AG09319 (cell line): ENCODE results near the gene NPAT.

Source experiments
- DNase-seq: peaks from one replicate; pipeline ENCODE4 v3.0.0-alpha.2; 2010; ENCODE audit warnings: low read depth; ENCODE audit errors: extremely low read depth
- CTCF ChIP-seq: IDR thresholded peaks from 2 replicates; pipeline ENCODE4 v1.5.1; 2011; ENCODE audit warnings: low read depth, mild to moderate bottlenecking, inconsistent platforms, low read length, moderate library complexity

NPAT gene

GRCh38 chr11:108222574-108223347, at the start of gene NPAT, which contains the start of gene ATM:
Gene NPAT, minus strand, starts transcription at chr11:108222638. Its CDS starts 102 bp downstream, at chr11:108222536.
Gene ATM, plus strand, starts transcription at chr11:108223067. Its CDS starts 4,558 bp downstream, at chr11:108227625.
- peak; percentile 90 for TF ChIP-seq CTCF
- DNase-seq, result peak; percentile 98

DNA sequence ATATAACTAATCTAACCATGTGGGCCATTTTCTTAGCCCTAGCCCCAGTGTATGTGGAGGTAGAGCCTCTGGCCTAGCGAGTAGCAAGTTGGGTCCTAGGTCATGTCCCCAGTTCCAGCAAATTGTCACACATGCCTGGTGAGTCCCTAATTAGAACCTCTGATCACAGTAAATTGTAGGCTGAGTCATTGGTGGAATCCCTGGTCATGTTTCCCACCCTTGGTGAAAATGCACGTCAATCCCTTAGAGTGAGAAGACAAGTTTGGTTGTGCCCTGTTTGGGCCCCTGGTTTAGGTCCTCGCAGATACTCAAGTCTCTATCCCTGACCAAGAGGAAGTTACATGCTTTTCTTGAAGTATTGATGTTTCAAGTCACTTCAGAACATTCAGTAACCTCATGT, 47.1 kb upstream of the NPAT start:
- DNase-seq, result no peak
- no peak for TF ChIP-seq CTCF

GRCh38 chr11:108253176-108253575, 30.7 kb upstream of the NPAT start:
- no peak for TF ChIP-seq CTCF
- DNase-seq, result no peak

DNA sequence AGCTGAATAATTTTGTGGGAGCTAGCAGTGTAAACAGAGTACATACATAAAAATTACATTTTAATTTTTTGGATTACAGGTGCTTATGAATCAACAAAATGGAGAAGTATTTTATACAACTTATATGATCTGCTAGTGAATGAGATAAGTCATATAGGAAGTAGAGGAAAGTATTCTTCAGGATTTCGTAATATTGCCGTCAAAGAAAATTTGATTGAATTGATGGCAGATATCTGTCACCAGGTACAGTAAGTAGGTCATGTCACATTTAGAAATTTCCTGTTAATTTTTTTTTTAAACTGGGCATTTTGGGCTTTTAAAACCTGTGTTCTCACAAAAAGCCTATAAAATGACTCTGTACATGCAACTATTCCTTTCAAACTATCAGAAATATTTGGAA, 24.4 kb upstream of the NPAT start:
- TF ChIP-seq CTCF, result no peak

DNA sequence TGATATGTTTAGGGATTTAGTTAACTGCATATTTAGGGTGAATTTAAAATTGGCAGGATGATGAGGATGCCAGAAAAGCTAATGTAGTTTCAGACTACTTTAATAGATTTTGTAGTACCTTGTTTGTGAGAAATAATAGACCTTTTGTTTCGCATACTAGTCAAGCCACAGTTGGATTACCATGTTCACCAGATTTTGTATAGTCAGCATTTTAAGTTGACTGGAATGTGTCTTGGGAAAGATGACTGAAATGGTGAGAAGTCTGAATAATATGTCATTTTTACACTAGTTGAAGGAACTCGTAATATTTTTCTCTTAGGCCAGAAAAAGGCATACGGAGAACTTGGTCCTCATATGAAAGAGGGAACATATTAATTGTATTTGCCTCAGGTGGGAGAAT, 23.9 kb upstream of the NPAT start:
- TF ChIP-seq CTCF, result no peak
- DNase-seq, result no peak

More for the DNA sequence above, 24.4 kb upstream of the NPAT start:
- DNase-seq, result no peak

DNA sequence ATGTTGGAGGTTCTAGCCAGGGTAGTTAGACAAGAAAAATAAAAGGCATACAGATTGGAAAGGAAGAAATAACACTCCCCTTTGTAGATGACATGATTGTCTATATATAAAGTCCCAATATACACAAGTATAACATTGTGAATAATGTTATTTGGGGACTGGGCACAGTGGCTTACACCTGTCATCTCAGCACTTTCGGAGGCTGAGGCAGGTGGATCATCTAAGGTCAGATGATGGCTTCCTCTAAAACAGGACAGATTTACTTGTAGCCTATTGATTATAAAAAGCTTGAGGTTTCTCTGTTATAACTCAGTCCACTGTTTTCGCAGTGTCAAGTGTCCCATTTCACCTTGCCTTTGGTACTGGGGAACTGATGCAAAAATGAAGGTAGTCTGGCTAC, 20.0 kb upstream of the NPAT start:
- no peak for DNase-seq
- no peak for TF ChIP-seq CTCF

DNA sequence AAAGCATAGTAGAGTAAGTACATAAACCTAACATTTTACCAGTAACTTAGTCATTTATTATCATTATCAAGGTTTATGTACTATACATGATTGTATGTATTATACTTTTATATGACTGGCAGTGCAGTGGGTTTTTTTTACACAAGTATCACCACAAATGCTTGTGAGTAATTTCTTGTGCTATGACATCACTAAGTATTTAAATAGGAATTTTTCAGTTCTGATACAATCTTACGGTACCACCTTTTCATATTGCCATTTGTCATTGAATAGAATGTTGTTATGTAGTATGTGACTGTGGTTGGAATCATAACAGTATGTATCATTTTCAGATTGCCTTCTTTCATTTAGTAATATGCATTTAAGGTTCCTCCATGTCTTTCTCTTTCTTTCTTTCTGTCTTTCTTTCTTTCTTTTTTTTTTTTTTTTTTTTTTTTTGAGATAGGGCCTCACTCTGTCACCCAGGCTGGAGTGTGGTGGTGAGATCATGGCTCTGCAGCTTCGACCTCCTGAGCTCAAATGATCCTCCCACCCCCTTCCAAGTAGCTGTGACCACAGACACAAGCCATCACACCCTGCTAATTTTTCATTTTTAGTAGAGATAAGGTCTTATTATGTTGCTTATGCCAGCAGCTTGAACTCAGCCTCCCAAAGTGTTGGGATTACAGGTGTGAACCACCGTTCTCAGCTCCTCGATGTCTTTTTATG, 19.0 kb upstream of the NPAT start:
- DNase-seq, result no peak
- no peak for TF ChIP-seq CTCF
